ENCODE data around the gene SLC25A51.

Gene SLC25A51

GRCh38 chr9:37839496-37840461, 64.1 kb downstream of the SLC25A51 start:
- no peak for DNase-seq (ENCODE audit: extremely low read depth in 1 of 2, low read depth in 1 of 2)

All from activated CD8-positive, alpha-beta memory T cell treated with anti-CD3 and anti-CD28 coated beads for 1 hour (primary cell).